ENCODE measurements around the gene UBE2E2.

- TF ChIP-seq POLR2A (IDR thresholded peaks at IDR 0.05), result no peak
- TF ChIP-seq, protein P1, sequence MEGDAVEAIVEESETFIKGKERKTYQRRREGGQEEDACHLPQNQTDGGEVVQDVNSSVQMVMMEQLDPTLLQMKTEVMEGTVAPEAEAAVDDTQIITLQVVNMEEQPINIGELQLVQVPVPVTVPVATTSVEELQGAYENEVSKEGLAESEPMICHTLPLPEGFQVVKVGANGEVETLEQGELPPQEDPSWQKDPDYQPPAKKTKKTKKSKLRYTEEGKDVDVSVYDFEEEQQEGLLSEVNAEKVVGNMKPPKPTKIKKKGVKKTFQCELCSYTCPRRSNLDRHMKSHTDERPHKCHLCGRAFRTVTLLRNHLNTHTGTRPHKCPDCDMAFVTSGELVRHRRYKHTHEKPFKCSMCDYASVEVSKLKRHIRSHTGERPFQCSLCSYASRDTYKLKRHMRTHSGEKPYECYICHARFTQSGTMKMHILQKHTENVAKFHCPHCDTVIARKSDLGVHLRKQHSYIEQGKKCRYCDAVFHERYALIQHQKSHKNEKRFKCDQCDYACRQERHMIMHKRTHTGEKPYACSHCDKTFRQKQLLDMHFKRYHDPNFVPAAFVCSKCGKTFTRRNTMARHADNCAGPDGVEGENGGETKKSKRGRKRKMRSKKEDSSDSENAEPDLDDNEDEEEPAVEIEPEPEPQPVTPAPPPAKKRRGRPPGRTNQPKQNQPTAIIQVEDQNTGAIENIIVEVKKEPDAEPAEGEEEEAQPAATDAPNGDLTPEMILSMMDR (IDR thresholded peaks at IDR 0.05), result no peak
Observed at GRCh38 chr3:23333633-23334032, 130.5 kb downstream of the UBE2E2 start.
